GM19467 (cell line): ENCODE results near the gene DLG2.

Source experiments
- ATAC-seq: cut with Tn5 transposase; IDR thresholded peaks from one replicate; pipeline ENCODE4 v1.9.1; 2021; ENCODE audit warnings: mild to moderate bottlenecking, moderate library complexity; ENCODE audit not compliant: unreplicated experiment

Gene DLG2

GRCh38 chr11:83722392-83723119 lies 1904.6 kb downstream of the DLG2 start:
- ATAC-seq: no peak

- ATAC-seq: no peak
Observed at GRCh38 chr11:83721263-83721662, 1905.9 kb downstream of the DLG2 start.

GRCh38 chr11:83720675-83721074 lies 1906.5 kb downstream of the DLG2 start:
- ATAC-seq: no peak

- ATAC-seq: no peak
Observed at GRCh38 chr11:83717537-83717936, 1909.6 kb downstream of the DLG2 start.

- ATAC-seq: no peak
Observed at GRCh38 chr11:83715927-83716535, 1911.1 kb downstream of the DLG2 start.

- ATAC-seq: no peak
Observed at GRCh38 chr11:83713708-83714107, 1913.4 kb downstream of the DLG2 start.

- no peak for ATAC-seq
Observed at GRCh38 chr11:83711106-83711527, 1916.0 kb downstream of the DLG2 start.

- no peak for ATAC-seq
Observed at GRCh38 chr11:83709434-83709833, 1917.7 kb downstream of the DLG2 start.

GRCh38 chr11:83706566-83706965 lies 1920.6 kb downstream of the DLG2 start:
- no peak for ATAC-seq

- ATAC-seq: no peak
Observed at GRCh38 chr11:83702796-83703195, 1924.3 kb downstream of the DLG2 start.

GRCh38 chr11:83697518-83697917 lies 1929.6 kb downstream of the DLG2 start:
- ATAC-seq: no peak

- no peak for ATAC-seq
Observed at GRCh38 chr11:83695046-83695445, 1932.1 kb downstream of the DLG2 start.

- ATAC-seq: no peak
Observed at GRCh38 chr11:83694191-83694910, 1932.8 kb downstream of the DLG2 start.

- ATAC-seq: no peak
Observed at GRCh38 chr11:83693306-83693992, 1933.7 kb downstream of the DLG2 start.

- no peak for ATAC-seq
Observed at GRCh38 chr11:83692675-83693074, 1934.5 kb downstream of the DLG2 start.

- ATAC-seq: no peak
Observed at GRCh38 chr11:83691451-83691950, 1935.6 kb downstream of the DLG2 start.

GRCh38 chr11:83689144-83689780 lies 1937.9 kb downstream of the DLG2 start:
- ATAC-seq: no peak

GRCh38 chr11:83687787-83688186 lies 1939.4 kb downstream of the DLG2 start:
- ATAC-seq: no peak

- no peak for ATAC-seq
Observed at GRCh38 chr11:83685730-83686129, 1941.4 kb downstream of the DLG2 start.

GRCh38 chr11:83684071-83684470 lies 1943.1 kb downstream of the DLG2 start:
- ATAC-seq: no peak

- ATAC-seq: peak; percentile 71
Observed at GRCh38 chr11:83682611-83682973, 1944.6 kb downstream of the DLG2 start.
